ENCODE data around the gene PHKB.

Gene PHKB

GRCh38 chr16:47705266-47705665 is 244.1 kb downstream of the PHKB start:
- TF ChIP-seq CTCF (IDR thresholded peaks at IDR 0.05; ENCODE audit: control extremely low read depth, extremely low read depth, low read depth, missing control alignments), result no peak
- CTCF ChIA-PET, result no interaction called here
- POLR2A ChIA-PET, result no interaction called here
- no peak for DNase-seq (ENCODE audit: extremely low spot score)

GRCh38 chr16:47711809-47712208 is 250.7 kb downstream of the PHKB start:
- TF ChIP-seq CTCF (IDR thresholded peaks at IDR 0.05; ENCODE audit: control extremely low read depth, extremely low read depth, low read depth, missing control alignments), result no peak
- CTCF ChIA-PET, result no interaction called here
- POLR2A ChIA-PET, result no interaction called here

GRCh38 chr16:47712276-47713224 is 251.4 kb downstream of the PHKB start:
- ChIA-PET CTCF (interaction anchor here (1.2 kb wide), 1 partner anchor 18 kb away, joined by 4 read pairs; no protein-coding TSS in a partner anchor), POLR2A (no interaction called here)
- no peak for DNase-seq (ENCODE audit: extremely low spot score)
- TF ChIP-seq CTCF (IDR thresholded peaks at IDR 0.05; ENCODE audit: control extremely low read depth, extremely low read depth, low read depth, missing control alignments), result no peak

More at GRCh38 chr16:47711809-47712208, 250.7 kb downstream of the PHKB start:
- DNase-seq (ENCODE audit: extremely low spot score), result no peak

GRCh38 chr16:47713225-47713595 is 252.1 kb downstream of the PHKB start:
- TF ChIP-seq CTCF (IDR thresholded peaks at IDR 0.05; ENCODE audit: control extremely low read depth, extremely low read depth, low read depth, missing control alignments), result no peak
- CTCF ChIA-PET, result interaction anchor here (1.2 kb wide), 1 partner anchor 17 kb away, joined by 4 read pairs; no protein-coding TSS in a partner anchor
- POLR2A ChIA-PET, result no interaction called here
- no peak for DNase-seq (ENCODE audit: extremely low spot score)

- no peak for TF ChIP-seq CTCF (IDR thresholded peaks at IDR 0.05; ENCODE audit: control extremely low read depth, extremely low read depth, low read depth, missing control alignments)
- DNase-seq (ENCODE audit: extremely low spot score), result no peak
- ChIA-PET CTCF (interaction anchor here (1.3 kb wide), 1 partner anchor 11 kb away, joined by 3 read pairs; no protein-coding TSS in a partner anchor), POLR2A (no interaction called here)
Observed at GRCh38 chr16:47715442-47716083, 254.4 kb downstream of the PHKB start.

- ChIA-PET CTCF (no interaction called here), POLR2A (no interaction called here)
- no peak for TF ChIP-seq CTCF (IDR thresholded peaks at IDR 0.05; ENCODE audit: control extremely low read depth, extremely low read depth, low read depth, missing control alignments)
- no peak for DNase-seq (ENCODE audit: extremely low spot score)
Observed at GRCh38 chr16:47716571-47716970, 255.4 kb downstream of the PHKB start.

All from GM10248 (cell line).